Activated gamma-delta T cell (primary cell): ENCODE measurements around the gene CELA2B.

Experiments
- DNase-seq: peaks from one replicate; lab custom pipeline; 2025; lab: John Stamatoyannopoulos, UW

Gene CELA2B

GRCh38 chr1:15525050-15526020 is 49.4 kb downstream of the CELA2B start:
- no peak for DNase-seq

- no peak for DNase-seq
Observed at GRCh38 chr1:15526021-15526489, 50.2 kb downstream of the CELA2B start.

- DNase-seq: peak; percentile 77
Observed at GRCh38 chr1:15526490-15527339, 50.8 kb downstream of the CELA2B start, which contains the start of gene DNAJC16. Gene DNAJC16, plus strand, starts transcription at chr1:15526848. Its CDS starts 2,258 bp downstream, at chr1:15529106.

GRCh38 chr1:15531003-15531402 is 55.1 kb downstream of the CELA2B start:
- DNase-seq: no peak

- no peak for DNase-seq
Observed at GRCh38 chr1:15531682-15532081, 55.8 kb downstream of the CELA2B start.

- no peak for DNase-seq
Observed at GRCh38 chr1:15538771-15539170, 62.9 kb downstream of the CELA2B start.

GRCh38 chr1:15540186-15540585 is 64.3 kb downstream of the CELA2B start:
- no peak for DNase-seq
